NCI-H1694 (cell line): ENCODE measurements around the gene HDAC4.

Source experiments
- DNase-seq: peaks from one replicate; lab custom pipeline; 2025; lab: John Stamatoyannopoulos, UW

Gene HDAC4

GRCh38 chr2:239140346-239141020, 260.3 kb downstream of the HDAC4 start:
- DNase-seq = no peak

GRCh38 chr2:239139566-239139965, 261.3 kb downstream of the HDAC4 start:
- no peak for DNase-seq

DNA sequence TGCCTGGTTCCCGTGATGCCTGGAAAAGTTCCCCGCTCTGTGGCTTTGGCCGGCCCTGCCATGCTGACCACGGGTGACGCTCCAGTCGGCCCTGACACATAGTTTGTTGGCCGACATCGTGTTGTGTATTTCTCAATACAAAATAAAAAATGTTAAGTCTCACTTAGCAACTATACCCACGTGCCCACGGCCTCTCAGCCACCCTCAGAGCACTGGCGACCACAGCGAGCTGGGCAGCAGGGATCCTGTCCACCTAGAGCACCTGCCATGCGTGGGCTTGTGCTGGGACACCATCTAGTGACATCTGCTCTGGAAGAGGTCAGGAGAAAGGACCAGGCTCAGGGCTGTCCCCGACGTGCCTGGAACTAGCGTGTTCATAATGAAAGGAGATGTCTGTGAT, 261.7 kb downstream of the HDAC4 start:
- DNase-seq = no peak

GRCh38 chr2:239138610-239139009, 262.2 kb downstream of the HDAC4 start:
- DNase-seq = no peak

DNA sequence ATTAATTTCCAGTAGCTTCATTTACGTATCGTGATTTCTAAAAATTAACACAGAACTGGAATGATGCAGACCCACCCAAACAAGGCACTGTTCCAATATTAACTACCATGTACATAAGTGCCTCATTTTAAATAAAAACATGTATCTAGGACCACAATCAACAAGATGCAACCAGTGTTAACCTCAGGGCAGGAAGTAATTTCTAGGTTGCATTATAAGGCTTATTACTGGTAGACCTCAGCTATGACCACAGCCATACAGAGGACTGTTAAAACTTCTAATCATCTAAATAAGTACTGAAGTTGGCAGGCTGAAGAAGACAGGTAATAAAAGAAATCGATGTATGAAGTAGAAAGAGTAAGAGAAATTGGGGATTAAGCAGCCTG, 262.9 kb downstream of the HDAC4 start:
- no peak for DNase-seq

DNA sequence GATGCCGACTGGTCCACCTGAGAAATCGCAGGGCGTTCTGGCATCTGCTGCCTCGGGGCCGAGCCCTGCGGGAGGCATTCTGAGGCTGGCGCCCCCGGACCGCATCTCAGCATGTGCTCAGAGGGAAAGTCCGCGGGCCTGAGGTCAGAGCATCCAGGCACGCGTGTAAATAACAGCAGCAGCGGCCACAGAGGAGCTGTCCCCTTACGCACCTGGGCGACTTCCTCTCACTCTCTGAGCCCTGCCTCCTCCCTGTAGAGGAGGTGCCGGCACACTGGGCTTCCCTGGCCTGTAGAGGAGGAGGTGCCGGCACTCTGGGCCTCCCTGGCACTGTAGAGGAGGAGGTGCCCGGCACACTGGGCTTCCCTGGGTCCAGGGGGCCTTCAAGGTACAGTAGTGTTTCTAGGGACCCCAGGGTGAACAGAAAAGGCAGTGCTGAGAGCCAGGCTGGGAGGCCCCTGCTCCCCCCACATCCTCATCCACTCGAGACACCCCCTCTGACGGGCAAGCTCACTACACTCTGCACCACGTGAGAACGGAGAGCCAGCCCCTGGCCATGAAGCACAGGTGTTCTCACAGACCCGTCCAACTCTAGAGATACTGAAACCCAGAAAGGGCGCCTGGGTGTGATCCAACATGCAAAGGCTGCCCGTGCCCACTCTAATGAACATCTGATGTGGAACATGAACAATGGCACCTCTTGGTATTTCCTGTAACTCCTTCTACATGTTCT, 263.5 kb downstream of the HDAC4 start:
- DNase-seq = no peak

DNA sequence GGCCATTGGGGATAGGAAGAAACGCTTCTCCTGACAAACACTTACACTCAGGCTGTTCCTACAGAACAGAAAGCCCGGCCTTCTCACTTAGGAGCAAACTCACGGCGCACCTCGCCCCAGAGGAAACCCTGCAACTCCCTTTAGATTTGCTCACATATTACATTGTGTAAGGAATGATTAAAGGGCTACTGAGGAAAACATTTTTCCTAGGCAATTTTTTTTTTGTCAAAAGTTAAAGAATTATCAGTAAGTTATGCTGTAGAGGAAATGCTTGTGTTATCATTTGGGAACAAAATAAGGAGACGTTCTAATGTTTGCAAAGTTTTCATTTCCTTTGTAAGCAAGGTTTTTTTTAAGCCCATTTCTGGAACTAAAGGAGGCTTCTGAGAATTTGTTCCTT, 264.1 kb downstream of the HDAC4 start:
- no peak for DNase-seq

DNA sequence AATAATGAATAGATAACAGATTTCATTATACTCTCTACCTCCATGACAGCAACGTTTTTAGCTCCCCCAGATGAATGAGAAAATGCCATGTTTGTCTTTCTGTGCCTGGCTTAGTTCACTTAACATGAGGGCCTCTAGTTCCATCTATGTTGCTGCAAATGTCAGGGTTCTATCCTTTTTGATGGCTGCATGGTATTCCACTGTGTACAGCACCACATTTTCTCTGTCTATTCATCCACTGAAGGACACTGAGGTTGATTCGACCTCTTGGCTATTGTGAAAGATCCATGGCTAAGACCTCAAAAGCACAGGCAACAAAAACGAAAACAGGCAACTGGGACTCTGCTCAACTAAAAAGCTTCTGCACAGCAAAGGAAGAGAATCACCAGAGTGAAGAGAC, 264.6 kb downstream of the HDAC4 start:
- DNase-seq = no peak

DNA sequence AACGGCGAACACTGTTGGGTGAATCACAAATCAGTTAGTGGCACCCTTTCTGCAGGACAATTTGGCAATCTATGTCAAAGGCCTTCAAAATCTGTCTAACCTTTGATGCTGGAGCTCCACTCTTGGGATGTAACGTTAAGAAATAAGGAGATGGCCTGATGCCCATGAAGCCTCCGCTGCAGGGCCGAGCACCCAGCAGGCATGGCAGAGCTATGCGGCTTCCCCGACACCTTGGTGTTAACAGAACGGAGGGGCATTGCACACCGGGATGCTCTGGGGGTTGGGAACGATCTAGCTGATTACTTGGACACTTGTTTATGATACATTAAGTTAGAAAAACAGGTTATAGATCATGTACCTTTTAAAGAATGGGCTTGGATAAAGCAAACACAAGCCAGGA, 265.3 kb downstream of the HDAC4 start:
- DNase-seq = no peak

DNA sequence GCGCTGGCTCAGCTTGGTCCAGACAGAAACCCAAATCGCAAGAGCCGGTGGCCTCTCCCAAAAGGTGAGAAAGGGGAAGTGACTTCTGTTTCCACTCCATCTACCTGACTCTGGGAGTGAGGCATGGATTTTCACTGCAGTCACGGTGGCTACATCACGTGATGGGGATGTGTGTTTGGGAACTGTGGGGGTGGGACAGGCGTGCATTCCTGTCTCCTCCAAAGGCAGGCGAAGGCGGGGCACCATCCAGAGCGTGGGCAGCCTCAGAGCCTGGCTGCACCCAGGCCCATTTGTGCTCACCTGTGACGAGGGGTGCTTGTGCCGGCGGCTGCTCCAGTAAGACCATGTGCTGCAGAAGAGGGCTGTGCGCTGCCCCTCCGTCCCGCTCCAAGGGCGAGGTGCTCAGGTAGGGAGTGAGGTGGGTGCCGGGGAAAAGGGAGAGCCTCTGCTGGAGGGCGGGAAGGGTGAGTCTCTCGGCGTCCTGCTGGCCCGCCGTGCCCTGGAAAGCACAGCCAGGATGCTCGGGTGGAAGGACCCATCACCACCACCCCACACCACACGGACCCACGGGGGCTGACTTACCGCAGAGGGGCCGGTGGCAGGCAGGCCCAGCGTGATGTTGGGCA, 266.8 kb downstream of the HDAC4 start:
- DNase-seq = no peak

DNA sequence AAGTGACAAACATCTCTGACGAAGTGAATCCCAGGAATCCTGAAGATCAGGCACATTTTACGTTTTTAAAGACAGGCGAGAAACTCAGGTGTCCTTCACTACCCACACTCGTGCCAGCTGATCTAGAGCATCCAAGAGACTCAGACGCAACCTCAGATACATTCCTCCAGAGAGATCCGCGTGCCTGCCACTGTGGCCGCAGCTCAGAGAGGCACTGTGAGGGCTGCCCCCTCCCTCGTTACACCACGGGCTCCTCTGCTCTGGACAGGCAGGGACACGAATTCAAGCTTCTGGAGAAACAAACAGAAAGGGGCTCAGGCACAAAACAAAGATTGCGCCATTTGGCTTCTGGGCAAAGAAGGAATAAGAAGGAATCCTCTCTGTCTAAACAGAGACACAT, 268.0 kb downstream of the HDAC4 start:
- no peak for DNase-seq

DNA sequence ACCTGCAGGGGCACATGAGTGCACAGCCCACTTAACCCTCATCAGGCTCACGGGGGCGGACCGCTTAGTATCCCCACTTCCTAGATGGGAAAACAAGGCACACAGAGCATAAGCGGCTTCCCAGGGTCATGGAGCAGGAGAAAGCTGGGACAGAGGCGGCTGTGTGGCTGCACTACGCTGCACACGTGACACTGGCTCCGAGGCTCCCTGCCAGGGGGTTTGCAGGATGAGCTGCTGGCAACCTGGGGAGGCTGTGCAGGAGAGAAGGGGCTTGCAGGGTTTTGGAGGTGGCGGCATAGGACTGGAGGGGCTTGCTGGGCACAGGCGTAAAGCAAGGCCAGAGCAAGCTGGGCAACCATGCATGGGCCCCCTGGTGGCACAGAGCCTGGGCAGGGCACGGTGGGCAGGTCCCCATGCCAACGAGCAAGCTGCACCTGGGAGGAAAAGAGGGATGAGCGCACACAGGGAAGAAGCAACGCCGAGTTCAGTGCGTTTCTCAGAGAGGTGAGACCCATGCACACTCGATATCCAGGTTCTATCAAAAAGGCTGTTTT, 268.6 kb downstream of the HDAC4 start:
- no peak for DNase-seq

DNA sequence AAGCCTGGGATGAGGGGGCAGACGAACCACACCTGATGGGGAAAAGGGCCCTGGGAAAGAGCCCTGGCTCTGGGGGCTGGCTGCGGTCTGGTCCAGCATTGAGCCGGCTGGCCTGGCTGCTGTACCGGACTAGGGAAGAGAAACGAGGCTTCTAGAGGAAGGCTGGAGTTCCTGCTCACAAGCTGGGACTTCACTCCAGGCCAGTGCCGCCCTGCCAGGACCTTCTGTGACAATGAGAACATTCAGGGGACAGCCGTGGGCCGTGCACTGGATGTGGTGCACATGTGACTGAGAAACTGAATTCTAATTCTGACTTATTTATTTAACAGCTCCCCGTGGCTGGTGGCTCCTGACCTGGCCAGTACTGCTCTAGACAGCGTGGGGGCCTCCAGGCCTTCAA, 269.3 kb downstream of the HDAC4 start:
- DNase-seq = no peak

DNA sequence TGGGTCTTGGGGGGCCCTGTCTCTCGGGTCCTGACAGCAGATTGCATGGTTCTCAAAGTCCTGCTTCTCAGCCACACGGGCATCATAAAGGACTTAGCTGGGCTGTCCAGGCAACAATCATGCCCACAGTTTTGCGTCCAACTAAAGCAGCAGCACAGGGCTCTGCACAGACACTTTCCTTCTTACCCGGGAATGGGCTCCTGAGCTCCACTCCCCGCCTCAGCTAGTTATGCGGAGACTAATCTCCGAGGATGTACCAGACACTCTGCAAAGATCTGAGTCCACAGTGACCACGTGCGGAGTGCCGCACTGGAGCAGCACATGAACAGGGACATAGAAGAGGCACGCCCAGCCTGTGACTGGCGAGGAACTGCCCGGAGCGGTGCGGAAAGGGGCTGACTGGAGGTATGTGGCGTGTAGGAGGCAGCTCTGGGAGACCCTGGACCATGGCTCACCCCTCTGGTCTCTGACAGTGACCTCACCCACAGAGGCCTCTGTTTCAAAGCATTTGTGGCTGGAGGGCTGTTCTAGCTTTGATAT, 270.0 kb downstream of the HDAC4 start:
- no peak for DNase-seq

- no peak for DNase-seq
These were observed 270.8 kb downstream of the HDAC4 start for GRCh38 chr2:239130041-239130440.

DNA sequence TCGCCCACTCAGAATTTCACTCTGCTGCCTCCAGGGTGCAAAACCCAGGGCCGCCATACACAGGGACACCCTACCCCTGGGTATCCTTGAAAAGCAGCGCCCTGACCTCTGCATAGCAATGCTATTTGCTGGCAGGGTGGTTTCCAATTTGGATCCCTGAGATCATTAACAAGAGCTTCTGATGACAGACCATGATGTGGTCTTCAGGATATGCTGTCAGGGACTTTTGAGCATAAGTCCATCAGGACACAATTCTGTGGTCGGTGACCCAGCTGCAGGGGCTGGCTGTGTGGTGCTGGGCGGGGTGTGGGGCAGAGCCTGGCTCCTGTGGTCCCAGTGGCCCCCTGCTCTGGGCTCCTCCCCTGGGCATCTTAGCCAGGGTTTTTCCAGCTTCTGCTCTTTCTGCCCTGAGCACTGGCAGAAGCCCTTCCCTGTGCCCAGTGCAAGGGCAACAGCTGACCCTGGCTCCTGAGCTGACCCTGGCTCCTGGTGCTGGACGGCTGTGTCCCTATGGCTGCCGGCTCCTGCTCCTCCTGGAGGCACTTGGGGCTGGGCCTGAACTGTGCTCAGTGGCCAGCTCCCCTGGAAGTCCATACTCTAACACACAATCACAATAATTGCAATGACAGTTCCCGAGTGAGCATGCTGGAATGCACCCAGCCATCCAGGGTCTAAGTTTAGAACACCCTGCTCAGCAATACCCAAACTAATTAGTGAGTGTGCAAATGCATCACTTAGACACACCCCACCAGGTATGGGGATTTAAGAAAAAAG, 271.5 kb downstream of the HDAC4 start:
- DNase-seq = no peak

DNA sequence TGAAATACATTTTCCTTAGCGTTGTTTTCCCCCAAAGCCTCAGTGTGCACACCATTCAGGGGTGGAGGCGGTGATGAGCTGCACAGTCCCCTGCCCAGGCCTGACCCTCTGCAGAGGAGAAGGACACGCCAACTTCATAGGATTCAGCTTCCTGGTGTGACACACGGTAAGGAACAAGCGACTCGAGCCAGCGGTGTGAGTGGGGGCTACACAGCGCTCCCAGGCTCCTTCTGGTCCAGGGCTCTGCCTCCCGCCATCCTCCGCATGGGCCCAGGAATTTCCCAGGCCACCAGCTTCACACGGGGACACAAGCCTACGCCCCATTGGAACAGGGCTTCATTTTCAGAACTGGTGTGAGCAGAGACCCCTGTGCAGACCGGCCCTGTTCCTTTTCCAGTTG, 272.1 kb downstream of the HDAC4 start:
- DNase-seq = no peak

DNA sequence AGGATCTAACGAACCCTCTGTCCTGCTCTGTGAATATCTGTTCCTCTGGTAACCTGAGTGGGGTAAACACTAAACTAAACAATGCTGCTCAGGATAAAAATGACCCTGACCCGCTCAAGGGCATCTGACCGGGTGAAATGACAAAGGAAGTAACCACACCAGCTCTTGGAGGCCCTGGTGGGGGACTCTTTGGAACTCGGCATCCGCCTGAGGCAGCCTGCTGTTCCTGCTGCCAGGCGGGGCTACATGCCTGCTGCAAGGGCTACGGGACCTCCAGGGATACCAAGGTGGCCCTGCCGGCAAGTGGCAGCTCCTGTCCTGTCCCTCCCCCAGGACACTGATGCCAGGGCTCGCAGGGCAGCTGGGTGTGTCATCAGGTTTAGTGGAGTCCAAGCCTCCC, 273.3 kb downstream of the HDAC4 start:
- no peak for DNase-seq

GRCh38 chr2:239125726-239126675, 274.8 kb downstream of the HDAC4 start:
- no peak for DNase-seq

- no peak for DNase-seq
These were observed 276.5 kb downstream of the HDAC4 start for GRCh38 chr2:239124152-239124899.
